Measurements from ENCODE around the gene SP3. TPM values are rescaled to one million over a fixed set of nuclear protein-coding genes. Genes with fewer than 3 reads are reported as not detected.

Gene SP3
- total and polyA plus RNA-seq, 9 of the 15 experiments (the other 6 are each of a cell fraction or from before 2014, with no cell fraction given): 12.0 to 106 (median 74.9) TPM

GRCh38 chr2:173941567-173941966 lies 23.6 kb downstream of the SP3 start (continued):
- TF ChIP-seq ETV1 (tag; conservative IDR thresholded peaks at IDR 0.05; ENCODE audit: low read depth): no peak
- no peak for TF ChIP-seq ZNF23 (CRISPR knock-in tag; IDR thresholded peaks at IDR 0.05)
- no peak for TF ChIP-seq ZNF778 (CRISPR knock-in tag; IDR thresholded peaks at IDR 0.05)
- TF ChIP-seq NCOA6 (IDR thresholded peaks at IDR 0.05): no peak
- no peak for TF ChIP-seq ELK3 (CRISPR knock-in tag; IDR thresholded peaks at IDR 0.05)
- no peak for TF ChIP-seq HDGF (IDR thresholded peaks at IDR 0.05)
- no peak for TF ChIP-seq ZNF174 (CRISPR knock-in tag; IDR thresholded peaks at IDR 0.05)
- no peak for TF ChIP-seq NR1H2 (CRISPR knock-in tag; IDR thresholded peaks at IDR 0.05)
- peak; percentile 42; the same call in 1 of the 2 replicates for TF ChIP-seq ZNF316 (IDR thresholded peaks at IDR 0.05)
- peak; percentile 68 for TF ChIP-seq NFE2 (IDR thresholded peaks at IDR 0.05; ENCODE audit: low read depth)
- no peak for TF ChIP-seq ZNF124 (CRISPR knock-in tag; IDR thresholded peaks at IDR 0.05)
- no peak for TF ChIP-seq HINFP (tag; conservative IDR thresholded peaks at IDR 0.05; ENCODE audit: low read depth)
- TF ChIP-seq CBX3 (IDR thresholded peaks at IDR 0.05; ENCODE audit: borderline replicate concordance in 1 of 2, low read length in 2 of 2): no peak
- TF ChIP-seq ZNF740 (CRISPR knock-in tag; IDR thresholded peaks at IDR 0.05): no peak
- no peak for TF ChIP-seq ZNF740 (tag; IDR thresholded peaks at IDR 0.05)
- no peak for TF ChIP-seq CLOCK (CRISPR knock-in tag; IDR thresholded peaks at IDR 0.05; ENCODE audit: borderline replicate concordance)
- no peak for TF ChIP-seq CREB1 (IDR thresholded peaks at IDR 0.05)
- TF ChIP-seq CREB1 (CRISPR knock-in tag; IDR thresholded peaks at IDR 0.05): no peak
- no peak for TF ChIP-seq KDM1A (IDR thresholded peaks at IDR 0.05)
- TF ChIP-seq HEY1 (CRISPR knock-in tag; IDR thresholded peaks at IDR 0.05; ENCODE audit: borderline replicate concordance): no peak
- TF ChIP-seq ZNF263 (CRISPR knock-in tag; IDR thresholded peaks at IDR 0.05; ENCODE audit: borderline replicate concordance): no peak
- no peak for TF ChIP-seq ZFP36 (IDR thresholded peaks at IDR 0.05; ENCODE audit: low read depth, low read length, partially characterized antibody)

Data from K562 (cell line).